OCI-LY3 (cell line): ENCODE measurements around the gene LRRC7.

ENCODE experiments used
- EZH2phosphoT487 ChIP-seq: fragments of 200-600 bp; shearing (Covaris generic); IDR thresholded peaks from 2 replicates; pipeline ENCODE4 v1.6.1; 2018; ENCODE audit warnings: antibody characterized with exemption, mixed run types, low read depth
- TF ChIP-seq, protein P1 (sequence below): fragments of 200-600, 300-600 bp; sonication (generic); IDR thresholded peaks from 2 replicates; pipeline ENCODE4 v1.5.1; 2014; ENCODE audit warnings: antibody characterized with exemption, low read length, low read depth

DNA sequence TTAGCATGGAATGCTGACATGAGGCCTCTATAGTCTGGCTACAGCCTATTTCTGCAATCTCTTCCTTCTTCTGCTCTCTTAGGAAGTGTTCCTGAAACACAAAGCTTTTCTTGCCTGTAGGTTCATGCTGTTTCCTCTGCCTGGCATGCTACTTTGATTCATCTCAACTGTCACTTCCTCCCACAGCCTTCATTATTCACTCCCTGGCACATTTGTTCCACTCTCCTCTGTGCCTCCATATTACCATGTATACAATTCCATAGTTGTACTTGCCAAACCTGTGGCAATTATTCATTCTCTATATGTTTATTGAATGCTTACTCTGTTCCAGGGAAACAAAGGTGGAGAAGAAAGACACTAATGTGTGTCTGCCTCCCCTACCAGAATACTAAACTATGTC is 210.2 kb downstream of the LRRC7 start:
- TF ChIP-seq, protein P1, sequence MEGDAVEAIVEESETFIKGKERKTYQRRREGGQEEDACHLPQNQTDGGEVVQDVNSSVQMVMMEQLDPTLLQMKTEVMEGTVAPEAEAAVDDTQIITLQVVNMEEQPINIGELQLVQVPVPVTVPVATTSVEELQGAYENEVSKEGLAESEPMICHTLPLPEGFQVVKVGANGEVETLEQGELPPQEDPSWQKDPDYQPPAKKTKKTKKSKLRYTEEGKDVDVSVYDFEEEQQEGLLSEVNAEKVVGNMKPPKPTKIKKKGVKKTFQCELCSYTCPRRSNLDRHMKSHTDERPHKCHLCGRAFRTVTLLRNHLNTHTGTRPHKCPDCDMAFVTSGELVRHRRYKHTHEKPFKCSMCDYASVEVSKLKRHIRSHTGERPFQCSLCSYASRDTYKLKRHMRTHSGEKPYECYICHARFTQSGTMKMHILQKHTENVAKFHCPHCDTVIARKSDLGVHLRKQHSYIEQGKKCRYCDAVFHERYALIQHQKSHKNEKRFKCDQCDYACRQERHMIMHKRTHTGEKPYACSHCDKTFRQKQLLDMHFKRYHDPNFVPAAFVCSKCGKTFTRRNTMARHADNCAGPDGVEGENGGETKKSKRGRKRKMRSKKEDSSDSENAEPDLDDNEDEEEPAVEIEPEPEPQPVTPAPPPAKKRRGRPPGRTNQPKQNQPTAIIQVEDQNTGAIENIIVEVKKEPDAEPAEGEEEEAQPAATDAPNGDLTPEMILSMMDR: no peak
- no peak for TF ChIP-seq EZH2phosphoT487
